Dorsolateral prefrontal cortex (tissue), 118 donors: ENCODE results near the gene ZDHHC20. TPM values are rescaled to one million over a fixed set of nuclear protein-coding genes. Genes with fewer than 3 reads are reported as not detected.

ENCODE experiments used
- total RNA-seq, 120 experiments: library from RNA; stranded (reverse); gene quantifications; one replicate each; pipeline versions ENCODE4 v1.2.3 to v1.2.4, GENCODE V29; 2022

ZDHHC20 gene
- total RNA-seq, 120 experiments from 2014 or later = 34.9 to 214 (median 72.5) TPM

Other genes with a start within 250 kb of the ZDHHC20 start
- gene MICU2, start 144.9 kb upstream of the ZDHHC20 start, total RNA-seq = 10 to 100 TPM; 26.5 to 61.5 (median 42.9) TPM
- gene FGF9, start 211.8 kb upstream of the ZDHHC20 start, total RNA-seq = 10 to 100 TPM in 99 of 120 experiments, 1 to 10 TPM in 21; 4.4 to 25.3 (median 14.5) TPM